NK-92 treated with Interleukin-12 subunit alpha and Interleukin-12 subunit beta, amount 100 ng/mL, for 24 hours (cell line): Measurements from ENCODE around the gene TBR1.

Source experiments
- DNase-seq: peaks from one replicate; lab custom pipeline; 2025; lab: John Stamatoyannopoulos, UW

Gene TBR1

DNA sequence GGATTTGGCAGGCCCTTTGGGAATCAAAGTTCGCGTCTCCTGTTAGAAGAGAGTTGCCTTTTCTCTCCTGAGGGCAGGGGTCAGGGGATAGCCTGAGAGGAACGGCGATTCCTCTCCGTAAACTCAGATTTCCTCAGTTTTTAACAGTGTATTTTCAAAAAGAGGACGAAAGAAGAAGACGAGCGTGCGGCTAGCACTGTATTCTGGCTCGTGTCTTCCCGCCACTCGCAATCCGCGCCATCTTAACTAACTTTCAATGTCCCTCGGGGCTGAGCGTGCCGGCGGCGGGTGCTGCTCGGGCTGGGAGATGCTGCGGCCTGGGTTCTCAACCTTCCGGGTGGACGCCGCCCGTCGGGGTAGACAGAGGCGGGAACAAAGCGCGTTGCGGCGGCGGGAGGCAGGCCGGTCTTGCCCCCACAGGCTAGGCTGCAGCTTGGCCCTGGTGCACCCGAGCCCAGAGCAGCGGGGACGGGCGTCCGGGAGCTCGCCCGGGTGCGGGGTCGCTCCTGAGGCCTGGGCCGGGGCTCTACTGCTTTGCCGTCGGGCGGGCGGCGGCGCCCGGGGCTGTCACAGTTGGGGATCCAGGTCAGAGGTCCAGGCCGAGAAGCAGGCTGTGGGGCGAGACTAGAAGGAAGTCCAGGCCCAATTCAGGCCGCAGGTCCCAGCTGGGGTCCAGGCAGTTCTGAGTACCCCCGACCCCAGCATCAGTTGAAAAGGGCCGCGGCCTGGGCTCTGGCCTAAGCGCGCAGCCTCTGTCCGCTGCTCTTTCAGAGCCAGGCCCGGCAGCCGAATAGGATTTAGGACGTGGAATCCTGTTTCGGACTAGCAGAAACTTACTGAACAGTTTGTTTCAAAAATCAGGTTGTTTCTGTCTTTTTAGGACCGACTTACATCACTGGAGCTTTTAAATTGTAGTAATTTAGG is 11.8 kb downstream of the TBR1 start:
- DNase-seq = no peak

DNA sequence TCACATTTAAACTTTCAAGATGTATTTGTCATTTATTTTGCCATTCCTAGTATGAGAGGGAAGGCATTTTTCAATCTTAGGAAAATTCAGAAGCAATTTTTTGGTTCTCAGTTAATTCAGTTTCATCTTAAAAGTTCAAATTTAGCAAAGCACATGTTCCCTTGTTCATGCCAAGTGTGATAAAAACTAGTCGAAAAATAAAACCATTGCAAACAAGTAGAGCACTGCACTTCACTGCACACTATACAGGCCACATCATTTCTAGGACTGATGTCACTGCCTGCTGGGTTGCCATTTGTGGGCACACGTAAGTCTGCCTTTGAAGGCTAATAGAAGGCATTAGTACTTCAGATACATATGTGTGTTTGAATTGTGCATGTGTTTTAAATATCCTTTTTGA is 14.3 kb downstream of the TBR1 start:
- DNase-seq = no peak

DNA sequence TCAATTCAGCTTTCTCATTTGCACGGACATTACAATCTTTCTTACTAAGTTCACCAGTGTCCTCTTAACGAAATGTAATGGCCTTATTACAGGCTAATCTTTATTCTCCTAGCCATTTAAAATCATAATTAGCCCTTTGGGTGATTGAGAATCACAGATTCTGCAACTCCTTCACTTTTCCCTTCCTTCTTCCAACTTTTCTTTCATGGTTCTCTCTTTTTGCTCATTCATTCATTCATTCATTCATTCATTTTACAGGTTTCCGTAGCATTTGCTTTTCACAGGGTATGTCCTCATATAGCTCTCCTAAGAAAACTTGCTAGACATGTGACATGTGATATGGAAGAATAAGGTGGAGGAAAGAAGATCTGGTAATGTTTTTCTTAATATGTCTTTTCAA is 16.0 kb downstream of the TBR1 start:
- DNase-seq = no peak

GRCh38 chr2:161434118-161434517 is 18.0 kb downstream of the TBR1 start:
- no peak for DNase-seq

- no peak for DNase-seq
Measured at GRCh38 chr2:161436411-161436810, 20.3 kb downstream of the TBR1 start.

GRCh38 chr2:161438598-161438997 is 22.5 kb downstream of the TBR1 start:
- no peak for DNase-seq

DNA sequence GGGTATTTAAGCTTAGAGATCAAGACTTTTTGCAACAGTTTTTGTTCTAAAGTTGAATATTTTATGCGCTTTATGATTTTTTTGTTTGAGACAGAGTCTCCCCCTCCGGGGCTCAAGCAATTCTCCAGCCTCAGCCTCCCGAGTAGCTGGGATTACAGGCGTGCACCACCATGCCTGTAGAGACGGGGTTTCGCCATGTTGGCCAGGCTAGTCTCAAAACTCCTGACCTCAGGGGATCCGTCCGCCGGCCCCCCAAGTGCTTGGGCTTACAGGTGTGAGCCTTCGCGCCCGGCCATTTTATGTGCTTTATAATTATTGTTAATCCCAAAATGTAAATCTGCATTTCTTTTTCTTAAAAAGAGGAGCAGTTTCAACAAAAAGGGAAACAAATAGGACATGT is 29.0 kb downstream of the TBR1 start:
- no peak for DNase-seq

GRCh38 chr2:161448431-161448830 is 32.3 kb downstream of the TBR1 start:
- no peak for DNase-seq

- DNase-seq = no peak
Measured at GRCh38 chr2:161471631-161472030, 55.5 kb downstream of the TBR1 start.

DNA sequence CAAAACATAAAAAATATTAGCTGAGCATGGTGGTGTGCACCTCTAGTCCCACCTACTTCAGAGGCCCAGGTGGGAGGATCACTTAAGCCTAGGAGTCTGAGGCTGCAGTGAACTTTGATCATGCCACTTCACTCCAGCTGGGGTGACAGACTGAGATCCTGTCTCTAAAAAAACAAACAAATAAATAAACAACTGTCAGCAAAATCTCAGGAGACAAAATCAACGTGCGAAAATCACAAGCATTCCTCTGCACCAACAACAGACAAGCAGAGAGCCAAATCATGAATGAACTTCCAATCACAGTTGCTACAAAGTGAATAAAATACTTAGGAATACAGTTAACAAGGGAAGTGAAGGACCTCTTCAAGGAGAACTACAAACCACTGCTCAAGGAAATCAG is 58.8 kb downstream of the TBR1 start:
- no peak for DNase-seq
